GM18502 (cell line): ENCODE measurements around the gene ATPAF1.
"Not testable (repeated sequence)": the region's sequence is repeated elsewhere in the genome, so short reads cannot be mapped to it uniquely, and the experiment has no call there.

Experiments used
- ATAC-seq: cut with Tn5 transposase; IDR thresholded peaks from one replicate; pipeline ENCODE4 v1.9.1; 2021; ENCODE audit warnings: mild to moderate bottlenecking; ENCODE audit not compliant: unreplicated experiment, poor library complexity

The ATPAF1 gene

GRCh38 chr1:46681333-46682034 lies 13.3 kb upstream of the ATPAF1 start:
- ATAC-seq, result no peak

- ATAC-seq, result no peak
Observed at GRCh38 chr1:46679789-46680573, 11.8 kb upstream of the ATPAF1 start.

GRCh38 chr1:46677339-46677738 lies 9.2 kb upstream of the ATPAF1 start:
- ATAC-seq, result no peak

DNA sequence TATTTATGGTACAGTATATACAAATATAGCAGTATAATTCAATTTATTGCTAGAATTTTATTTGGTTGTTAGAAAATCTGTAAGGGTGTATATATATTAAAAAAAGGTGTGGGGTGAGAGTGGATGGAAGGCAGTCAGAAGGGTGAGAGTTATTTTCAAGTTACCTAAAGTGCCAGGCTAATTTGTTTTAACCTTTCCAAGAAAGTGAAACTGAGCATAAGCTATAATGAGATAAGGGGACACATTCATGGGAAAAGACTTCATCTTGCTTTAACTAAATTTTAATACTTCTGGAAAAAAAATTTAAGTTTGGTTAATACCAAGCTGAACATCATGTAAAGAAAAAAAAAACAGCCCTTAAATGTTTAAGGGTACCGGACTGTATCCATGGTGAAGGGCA lies 8.4 kb upstream of the ATPAF1 start:
- no peak for ATAC-seq

GRCh38 chr1:46675549-46676314 lies 7.6 kb upstream of the ATPAF1 start:
- peak; percentile 84 for ATAC-seq

DNA sequence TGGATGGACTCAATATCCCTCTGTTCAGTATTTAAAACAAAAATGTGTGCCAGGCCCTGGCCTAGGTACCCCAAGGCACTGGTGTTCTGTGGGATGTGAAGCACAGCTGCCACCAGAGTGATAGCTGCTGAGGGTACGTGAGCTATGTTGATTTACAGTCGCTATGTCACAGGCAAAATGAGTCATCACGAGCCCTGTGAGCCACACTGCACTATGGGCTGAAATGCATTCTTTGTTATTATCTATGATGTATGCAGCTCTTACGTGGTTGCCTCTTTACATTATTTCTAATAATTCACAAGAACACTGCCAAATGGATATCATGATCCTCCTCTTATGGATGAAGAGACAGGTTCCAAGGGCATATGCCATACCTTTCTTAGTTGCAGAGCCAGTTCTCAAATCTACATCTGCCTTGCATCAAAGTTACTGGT lies 5.6 kb upstream of the ATPAF1 start:
- ATAC-seq, result no peak

DNA sequence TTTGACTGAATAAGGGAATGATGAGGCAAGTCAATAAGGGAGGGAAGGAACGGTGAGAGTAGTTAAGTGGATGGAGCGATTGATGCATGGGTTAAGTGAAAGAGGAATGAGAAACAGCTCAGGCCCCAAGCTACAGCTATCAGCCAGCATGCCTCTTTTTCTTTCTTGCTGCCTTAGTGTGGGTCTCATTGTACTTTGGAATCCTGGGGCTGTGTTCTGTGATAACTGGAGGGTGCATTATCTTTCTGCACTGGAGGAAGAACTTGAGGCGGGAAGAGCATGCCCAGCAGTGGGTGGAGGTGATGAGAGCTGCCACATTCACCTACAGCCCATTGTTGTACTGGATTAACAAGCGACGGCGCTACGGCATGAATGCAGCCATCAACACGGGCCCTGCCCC lies 4.5 kb upstream of the ATPAF1 start:
- ATAC-seq, result no peak

GRCh38 chr1:46671554-46671953 lies 3.4 kb upstream of the ATPAF1 start, which contains the start of gene TEX38:
TSS of gene TEX38 (plus strand) at chr1:46671854. CDS start at chr1:46671935, 81 bp downstream.
- ATAC-seq, result no peak

DNA sequence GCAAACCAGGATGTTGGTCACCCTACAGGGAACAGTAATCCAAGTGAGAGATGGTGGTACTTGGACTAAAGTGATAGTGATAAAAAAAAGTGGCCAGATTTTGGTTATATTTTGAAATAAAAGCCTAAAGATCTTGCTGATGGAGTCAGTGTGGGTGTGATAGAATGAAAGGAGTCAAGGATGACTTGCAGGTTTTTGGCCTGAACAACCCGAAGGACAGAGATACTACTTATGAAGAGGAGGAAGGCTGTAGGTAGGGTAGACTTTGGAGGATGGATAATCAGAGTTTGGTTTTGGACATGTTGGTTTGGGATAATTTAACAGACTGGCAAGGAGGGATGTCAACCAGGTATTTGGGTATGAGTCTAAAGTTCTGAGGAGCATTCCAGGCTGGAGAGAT lies 2.0 kb upstream of the ATPAF1 start:
- no peak for ATAC-seq

- no peak for ATAC-seq
Observed at GRCh38 chr1:46665983-46666382, 2.2 kb downstream of the ATPAF1 start.

GRCh38 chr1:46662919-46663318 lies 5.2 kb downstream of the ATPAF1 start:
- not testable (repeated sequence) for ATAC-seq

DNA sequence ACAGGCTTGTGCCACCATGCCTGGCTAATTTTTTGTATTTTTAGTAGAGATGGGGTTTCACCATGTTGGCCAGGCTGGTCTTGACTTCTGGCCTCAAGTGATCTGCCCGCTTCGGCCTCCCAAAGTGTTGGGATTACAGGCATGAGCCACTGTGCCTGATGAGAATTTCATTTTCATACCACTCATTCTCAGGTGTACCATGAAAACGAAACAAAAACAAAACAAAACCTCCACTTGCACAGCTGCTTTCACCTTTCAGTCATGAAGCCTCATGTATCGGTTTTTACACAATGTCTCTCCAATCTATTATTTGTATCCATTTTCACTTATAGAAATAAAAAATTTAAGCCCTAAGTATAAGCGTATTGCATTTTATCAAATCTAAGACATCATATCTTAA lies 8.0 kb downstream of the ATPAF1 start:
- peak; percentile 71 for ATAC-seq

- ATAC-seq, result no peak
Observed at GRCh38 chr1:46659307-46659870, 8.8 kb downstream of the ATPAF1 start.

GRCh38 chr1:46657775-46658174 lies 10.4 kb downstream of the ATPAF1 start:
- ATAC-seq, result no peak

DNA sequence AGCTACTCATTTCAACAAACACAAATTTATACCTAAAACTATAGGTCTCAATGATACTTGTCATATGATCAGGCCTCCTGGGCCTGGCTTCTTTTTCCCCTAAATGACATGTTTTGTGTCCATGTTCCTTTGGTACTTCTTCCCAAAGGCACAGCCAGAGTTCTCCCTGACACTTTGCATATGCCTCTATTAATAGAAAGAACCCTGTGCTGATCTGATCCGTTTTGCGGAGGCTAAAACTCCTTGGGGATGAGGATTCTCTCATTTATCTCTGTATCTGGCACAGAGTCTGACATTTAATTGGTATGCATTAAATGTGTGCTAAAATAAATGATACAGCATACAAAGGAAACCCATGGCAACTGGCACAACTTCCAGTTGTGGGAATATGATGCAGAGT lies 11.5 kb downstream of the ATPAF1 start:
- ATAC-seq, result no peak

- no peak for ATAC-seq
Observed at GRCh38 chr1:46655848-46656247, 12.3 kb downstream of the ATPAF1 start.

- not testable (repeated sequence) for ATAC-seq
Observed at GRCh38 chr1:46654698-46655097, 13.5 kb downstream of the ATPAF1 start.

- ATAC-seq, result no peak
Observed at GRCh38 chr1:46654012-46654411, 14.2 kb downstream of the ATPAF1 start.

DNA sequence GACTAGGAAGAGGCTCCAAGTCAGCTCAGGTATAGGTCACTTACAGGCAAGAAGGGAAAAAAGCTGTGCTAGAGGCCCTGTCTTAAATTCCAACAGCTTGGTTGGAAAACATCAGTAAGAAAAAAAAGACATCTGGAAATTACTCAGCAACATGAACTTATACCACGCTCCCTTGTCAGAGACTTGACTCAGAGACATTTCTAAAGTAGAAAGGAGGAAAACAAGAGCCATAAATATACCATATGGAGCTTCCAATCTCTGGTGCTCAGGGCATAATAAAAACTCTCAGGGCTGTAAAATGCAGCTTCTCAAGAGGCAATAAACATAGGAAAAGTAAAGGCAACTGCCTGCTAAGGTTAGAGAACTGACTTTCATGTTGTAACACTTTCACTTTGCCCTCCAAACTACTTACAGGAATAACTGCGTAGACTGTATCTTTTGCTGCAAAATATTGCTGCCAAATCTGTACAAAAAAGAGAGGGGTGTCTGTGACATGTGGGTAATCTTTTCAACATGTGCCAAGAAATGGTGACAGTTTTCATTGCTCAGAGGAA lies 14.7 kb downstream of the ATPAF1 start:
- no peak for ATAC-seq
